Measurements from ENCODE around the gene OR51G2. TPM values are rescaled to one million over a fixed set of nuclear protein-coding genes. Genes with fewer than 3 reads are reported as not detected.

OR51G2 gene
- total and polyA plus RNA-seq, 11 donors: not detected

- no peak for ATAC-seq
- Histone ChIP-seq H3K4me3 (no peak within 1 kb of the TSS), H3K4me1 (no peaks in the 10 kb centered on the region), H3K27me3 (peaks cover 0 to 2% (median 0%) of the 10 kb centered on the region in 9 donors), H3K27ac (no peak within 1 kb of the TSS), H3K9me3 (no peaks in the 10 kb centered on the region), H3K36me3 (no peaks in the 10 kb centered on the region)
- intact Hi-C loops (cut with DNase I): no loop called here
- no peak for DNase-seq
- TF ChIP-seq POLR2A (IDR thresholded peaks at IDR 0.05): no peak
Observed at GRCh38 chr11:4947505-4947904, 28.4 kb upstream of the OR51G2 start, which contains the start of gene OR51A4. TSS of gene OR51A4 (minus strand) at chr11:4947605. CDS start at chr11:4947100, 505 bp downstream.

DNA sequence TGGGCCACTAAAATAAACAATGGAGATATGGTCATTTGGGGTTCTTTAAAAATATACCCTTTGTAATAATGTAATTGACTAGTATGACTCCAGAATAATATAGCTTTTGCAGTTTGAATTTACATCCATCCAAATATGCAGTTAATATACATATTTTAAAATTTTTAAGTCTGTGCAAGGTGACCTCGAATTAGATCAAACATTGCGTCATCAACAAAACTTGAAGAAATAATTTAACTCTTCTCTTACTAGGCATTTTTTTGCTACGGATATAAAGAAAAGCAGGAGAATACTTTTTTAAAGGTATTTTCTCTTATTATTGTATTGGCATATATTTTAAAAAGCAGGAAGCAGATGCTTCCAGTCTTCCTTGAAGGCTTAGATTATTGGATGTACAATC, 17.6 kb upstream of the OR51G2 start:
- no peak for TF ChIP-seq POLR2A (IDR thresholded peaks at IDR 0.05)
- TF ChIP-seq, protein P1, sequence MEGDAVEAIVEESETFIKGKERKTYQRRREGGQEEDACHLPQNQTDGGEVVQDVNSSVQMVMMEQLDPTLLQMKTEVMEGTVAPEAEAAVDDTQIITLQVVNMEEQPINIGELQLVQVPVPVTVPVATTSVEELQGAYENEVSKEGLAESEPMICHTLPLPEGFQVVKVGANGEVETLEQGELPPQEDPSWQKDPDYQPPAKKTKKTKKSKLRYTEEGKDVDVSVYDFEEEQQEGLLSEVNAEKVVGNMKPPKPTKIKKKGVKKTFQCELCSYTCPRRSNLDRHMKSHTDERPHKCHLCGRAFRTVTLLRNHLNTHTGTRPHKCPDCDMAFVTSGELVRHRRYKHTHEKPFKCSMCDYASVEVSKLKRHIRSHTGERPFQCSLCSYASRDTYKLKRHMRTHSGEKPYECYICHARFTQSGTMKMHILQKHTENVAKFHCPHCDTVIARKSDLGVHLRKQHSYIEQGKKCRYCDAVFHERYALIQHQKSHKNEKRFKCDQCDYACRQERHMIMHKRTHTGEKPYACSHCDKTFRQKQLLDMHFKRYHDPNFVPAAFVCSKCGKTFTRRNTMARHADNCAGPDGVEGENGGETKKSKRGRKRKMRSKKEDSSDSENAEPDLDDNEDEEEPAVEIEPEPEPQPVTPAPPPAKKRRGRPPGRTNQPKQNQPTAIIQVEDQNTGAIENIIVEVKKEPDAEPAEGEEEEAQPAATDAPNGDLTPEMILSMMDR (IDR thresholded peaks at IDR 0.05): no peak
- no peaks in the 10 kb centered on the region for H3K36me3 ChIP-seq
- H3K27ac ChIP-seq: no peak overlapping the region
- WGBS, 4 donors: 76 to 83% (median 82%) methylated on average over 3 of the region's 3 CpGs
- H3K27me3 ChIP-seq: no peaks in the 10 kb centered on the region
- intact Hi-C loops (cut with DNase I): loop anchor here in 1 of 10 donors (5.0 kb wide), 1 partner anchor 51 kb away; no protein-coding TSS in a partner anchor
- no peak for ATAC-seq
- DNase-seq: no peak
- H3K9me3 ChIP-seq: peaks cover 0 to 4% (median 0%) of the 10 kb centered on the region in 12 donors
- H3K4me1 ChIP-seq: no peaks in the 10 kb centered on the region
- no peak overlapping the region for H3K4me3 ChIP-seq

- Histone ChIP-seq H3K4me1 (no peaks in the 10 kb centered on the region), H3K9me3 (peaks cover 0 to 4% (median 0%) of the 10 kb centered on the region in 12 donors), H3K4me3 (no peak overlapping the region), H3K27ac (no peak overlapping the region), H3K27me3 (no peaks in the 10 kb centered on the region), H3K36me3 (no peaks in the 10 kb centered on the region)
- WGBS, 4 donors: 58 to 86% (median 82%) methylated on average over 4 of the region's 4 CpGs
- ATAC-seq: no peak
- intact Hi-C loops (cut with DNase I): no loop called here
- TF ChIP-seq, protein P1 (IDR thresholded peaks at IDR 0.05): no peak
- no peak for TF ChIP-seq POLR2A (IDR thresholded peaks at IDR 0.05)
- no peak for DNase-seq
Observed at GRCh38 chr11:4932751-4933150, 13.6 kb upstream of the OR51G2 start.

- DNase-seq: no peak
- no peak overlapping the region for H3K4me3 ChIP-seq
- intact Hi-C loops (cut with DNase I): no loop called here
- no peaks in the 10 kb centered on the region for H3K36me3 ChIP-seq
- no peak for ATAC-seq
- no peak for TF ChIP-seq POLR2A (IDR thresholded peaks at IDR 0.05)
- no peaks in the 10 kb centered on the region for H3K4me1 ChIP-seq
- H3K27ac ChIP-seq: no peak overlapping the region
- no peaks in the 10 kb centered on the region for H3K27me3 ChIP-seq
- no peaks in the 10 kb centered on the region for H3K9me3 ChIP-seq
Observed at GRCh38 chr11:4926608-4927007, 7.5 kb upstream of the OR51G2 start.

GRCh38 chr11:4924239-4924638, 5.1 kb upstream of the OR51G2 start, which contains the start of gene OR51G1:
TSS of gene OR51G1 (minus strand) at chr11:4924339. CDS start at chr11:4924339, 0 bp downstream.
- Histone ChIP-seq H3K27ac (no peak within 1 kb of the TSS), H3K36me3 (no peaks in the 10 kb centered on the region), H3K4me1 (no peaks in the 10 kb centered on the region), H3K9me3 (no peaks in the 10 kb centered on the region), H3K27me3 (no peaks in the 10 kb centered on the region), H3K4me3 (no peak within 1 kb of the TSS)
- ATAC-seq (no peak), DNase-seq (no peak)
- intact Hi-C loops (cut with DNase I): no loop called here
- 57 to 92% (median 74%) methylated on average over 1 of the region's 1 CpG for WGBS, 4 donors
- no peak for TF ChIP-seq POLR2A (IDR thresholded peaks at IDR 0.05)
- TF ChIP-seq, protein P1 (IDR thresholded peaks at IDR 0.05): no peak
